ENCODE data around the gene HTR3E. TPM values are rescaled to one million over a fixed set of nuclear protein-coding genes. Genes with fewer than 3 reads are reported as not detected.
"Not testable (repeated sequence)": the region's sequence is repeated elsewhere in the genome, so short reads cannot be mapped to it uniquely, and the experiment has no call there.

The HTR3E gene
- total RNA-seq, 2 experiments from 2014 or later: not detected

- CTCF ChIA-PET: no interaction called here
- H3K36me3 Mint-ChIP-seq (ENCODE audit: low read depth): no peaks in the 10 kb centered on the region
- H3K27ac Mint-ChIP-seq: no peak overlapping the region
Measured at GRCh38 chr3:184078851-184079250, 18.0 kb upstream of the HTR3E start.

GRCh38 chr3:184081116-184081830 is 15.6 kb upstream of the HTR3E start:
- CTCF ChIA-PET: no interaction called here

More at GRCh38 chr3:184078851-184079250, 18.0 kb upstream of the HTR3E start:
- intact Hi-C loops (cut with micrococcal nuclease): no loop called here
- Mint-ChIP-seq H3K27me3 (ENCODE audit: low read depth) (no peaks in the 10 kb centered on the region), H3K4me1 (ENCODE audit: low read depth) (no peaks in the 10 kb centered on the region), H3K4me3 (no peak overlapping the region), H3K9me3 (no peaks in the 10 kb centered on the region)
- no peak for DNase-seq

GRCh38 chr3:184082034-184082433 is 14.8 kb upstream of the HTR3E start:
- Mint-ChIP-seq H3K4me3 (no peak overlapping the region), H3K27me3 (ENCODE audit: low read depth) (no peaks in the 10 kb centered on the region), H3K27ac (no peak overlapping the region), H3K4me1 (ENCODE audit: low read depth) (peaks cover 7% of the 10 kb centered on the region), H3K36me3 (ENCODE audit: low read depth) (no peaks in the 10 kb centered on the region), H3K9me3 (peaks cover 7% of the 10 kb centered on the region)
- DNase-seq: no peak
- intact Hi-C loops (cut with micrococcal nuclease): loop anchor here (5.0 kb wide), 1 partner anchor 40 kb away; no protein-coding TSS in a partner anchor
- CTCF ChIA-PET: no interaction called here

More at GRCh38 chr3:184081116-184081830, 15.6 kb upstream of the HTR3E start:
- Mint-ChIP-seq H3K36me3 (ENCODE audit: low read depth) (no peaks in the 10 kb centered on the region), H3K4me1 (ENCODE audit: low read depth) (peaks cover 7% of the 10 kb centered on the region), H3K9me3 (peaks cover 7% of the 10 kb centered on the region), H3K27me3 (ENCODE audit: low read depth) (no peaks in the 10 kb centered on the region), H3K27ac (no peak overlapping the region), H3K4me3 (no peak overlapping the region)
- intact Hi-C loops (cut with micrococcal nuclease): loop anchor here (5.0 kb wide), 1 partner anchor 39 kb away; no protein-coding TSS in a partner anchor
- DNase-seq: no peak

- H3K27ac Mint-ChIP-seq: no peak overlapping the region
- DNase-seq: no peak
- H3K4me1 Mint-ChIP-seq (ENCODE audit: low read depth): peaks cover 7% of the 10 kb centered on the region
- intact Hi-C loops (cut with micrococcal nuclease): loop anchor here (5.0 kb wide), 1 partner anchor 40 kb away; no protein-coding TSS in a partner anchor
- CTCF ChIA-PET: no interaction called here
- no peaks in the 10 kb centered on the region for H3K27me3 Mint-ChIP-seq (ENCODE audit: low read depth)
- H3K4me3 Mint-ChIP-seq: no peak overlapping the region
- H3K36me3 Mint-ChIP-seq (ENCODE audit: low read depth): no peaks in the 10 kb centered on the region
- H3K9me3 Mint-ChIP-seq: peaks cover 7% of the 10 kb centered on the region
Measured at GRCh38 chr3:184082465-184082864, 14.4 kb upstream of the HTR3E start.

- Mint-ChIP-seq H3K27ac (peak overlapping the region; percentile 33), H3K9me3 (peaks cover 7% of the 10 kb centered on the region), H3K4me3 (no peak overlapping the region), H3K27me3 (ENCODE audit: low read depth) (no peaks in the 10 kb centered on the region), H3K36me3 (ENCODE audit: low read depth) (no peaks in the 10 kb centered on the region), H3K4me1 (ENCODE audit: low read depth) (peaks cover 7% of the 10 kb centered on the region)
- CTCF ChIA-PET: no interaction called here
- DNase-seq: no peak
- intact Hi-C loops (cut with micrococcal nuclease): no loop called here
Measured at GRCh38 chr3:184085389-184085852, 11.4 kb upstream of the HTR3E start.

DNA sequence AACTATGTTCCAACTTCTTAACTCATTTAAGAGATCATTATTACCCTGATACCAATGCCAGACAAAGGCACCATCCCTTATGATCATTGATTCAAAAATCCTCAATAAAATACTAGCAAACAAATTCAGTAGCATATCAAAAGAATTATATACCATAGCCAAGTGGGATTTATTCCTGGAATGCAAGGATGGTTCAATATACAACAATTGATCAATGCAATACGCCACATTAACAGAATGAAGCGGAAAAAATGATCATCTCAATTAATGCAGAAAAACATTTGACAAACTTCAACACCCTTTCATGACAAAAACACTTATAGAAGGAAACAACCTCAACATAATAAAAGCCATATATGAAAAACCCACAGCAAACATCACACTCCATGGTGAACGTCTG is 4.7 kb upstream of the HTR3E start:
- no peak for DNase-seq
- H3K4me3 Mint-ChIP-seq: no peak overlapping the region
- intact Hi-C loops (cut with micrococcal nuclease): no loop called here

GRCh38 chr3:184097556-184097955 is 692 bp downstream of the HTR3E start:
- intact Hi-C loops (cut with micrococcal nuclease): no loop called here
- Mint-ChIP-seq H3K9me3 (peaks cover 3% of the 10 kb centered on the region), H3K27ac (no peak overlapping the region), H3K4me1 (ENCODE audit: low read depth) (no peaks in the 10 kb centered on the region), H3K27me3 (ENCODE audit: low read depth) (no peaks in the 10 kb centered on the region), H3K4me3 (no peak overlapping the region), H3K36me3 (ENCODE audit: low read depth) (no peaks in the 10 kb centered on the region)
- CTCF ChIA-PET: no interaction called here
- no peak for DNase-seq

More for the DNA sequence above, 4.7 kb upstream of the HTR3E start:
- Mint-ChIP-seq H3K9me3 (peaks cover 14% of the 10 kb centered on the region), H3K27ac (no peak overlapping the region), H3K4me1 (ENCODE audit: low read depth) (no peaks in the 10 kb centered on the region), H3K27me3 (ENCODE audit: low read depth) (peaks cover 3% of the 10 kb centered on the region), H3K36me3 (ENCODE audit: low read depth) (peaks cover 3% of the 10 kb centered on the region)
- CTCF ChIA-PET: no interaction called here

GRCh38 chr3:184099806-184100686 is 3.2 kb downstream of the HTR3E start:
- no peaks in the 10 kb centered on the region for H3K4me1 Mint-ChIP-seq (ENCODE audit: low read depth)
- H3K27ac Mint-ChIP-seq: no peak overlapping the region
- no peaks in the 10 kb centered on the region for H3K27me3 Mint-ChIP-seq (ENCODE audit: low read depth)
- no peak for DNase-seq
- H3K4me3 Mint-ChIP-seq: no peak overlapping the region
- H3K36me3 Mint-ChIP-seq (ENCODE audit: low read depth): no peaks in the 10 kb centered on the region
- CTCF ChIA-PET: no interaction called here
- intact Hi-C loops (cut with micrococcal nuclease): no loop called here
- no peaks in the 10 kb centered on the region for H3K9me3 Mint-ChIP-seq

DNA sequence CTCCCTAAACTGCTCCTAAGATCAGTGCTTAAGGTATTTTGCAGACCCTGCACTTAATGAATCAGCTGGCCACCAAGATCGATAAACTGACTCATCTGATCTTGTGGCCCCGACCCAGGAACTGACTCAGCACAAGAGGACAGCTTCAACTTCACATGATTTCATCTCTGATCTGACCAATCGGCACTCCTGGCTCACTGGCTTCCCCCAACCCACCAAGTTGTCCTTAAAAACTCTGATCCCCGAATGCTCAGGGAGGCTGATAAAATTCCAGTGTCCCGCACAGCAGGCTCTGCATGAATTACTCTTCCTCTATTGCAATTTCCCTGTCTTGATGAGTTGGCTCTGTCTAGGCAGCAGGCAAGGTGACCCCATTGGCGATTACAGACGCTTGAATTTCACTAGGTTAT is 13.5 kb downstream of the HTR3E start:
- CTCF ChIA-PET: no interaction called here
- intact Hi-C loops (cut with micrococcal nuclease): no loop called here
- Mint-ChIP-seq H3K36me3 (ENCODE audit: low read depth) (no peaks in the 10 kb centered on the region), H3K9me3 (no peaks in the 10 kb centered on the region), H3K27me3 (ENCODE audit: low read depth) (no peaks in the 10 kb centered on the region), H3K27ac (no peak overlapping the region), H3K4me1 (ENCODE audit: low read depth) (no peaks in the 10 kb centered on the region), H3K4me3 (no peak overlapping the region)
- no peak for DNase-seq

DNA sequence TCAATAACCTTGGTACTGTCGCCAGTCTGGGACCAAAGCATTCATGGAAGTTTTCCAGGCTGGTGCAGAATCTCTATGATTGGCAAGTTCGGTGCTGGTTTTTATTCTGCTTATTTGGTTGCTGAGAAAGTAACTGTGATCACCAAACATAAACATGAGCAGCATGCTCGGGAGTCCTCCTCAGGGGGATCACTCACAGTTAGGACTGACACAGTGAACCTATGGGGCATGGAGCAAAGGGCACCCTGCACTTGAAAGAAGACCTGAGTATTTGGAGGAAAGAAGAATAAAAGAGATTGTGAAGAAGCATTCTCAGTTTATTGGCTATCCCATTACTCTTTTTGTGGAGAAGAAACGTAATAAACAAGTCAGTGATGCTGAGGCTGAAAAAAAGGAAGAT is 19.2 kb downstream of the HTR3E start:
- intact Hi-C loops (cut with micrococcal nuclease): no loop called here
- Mint-ChIP-seq H3K4me3 (no peak overlapping the region), H3K27ac (no peak overlapping the region), H3K9me3 (no peaks in the 10 kb centered on the region), H3K27me3 (ENCODE audit: low read depth) (no peaks in the 10 kb centered on the region), H3K36me3 (ENCODE audit: low read depth) (no peaks in the 10 kb centered on the region), H3K4me1 (ENCODE audit: low read depth) (no peaks in the 10 kb centered on the region)
- no peak for DNase-seq
- CTCF ChIA-PET: interaction anchor here (1.4 kb wide), 1 partner anchor 58 kb away, joined by 3 read pairs; the partner anchor contains the start of gene AP2M1

DNA sequence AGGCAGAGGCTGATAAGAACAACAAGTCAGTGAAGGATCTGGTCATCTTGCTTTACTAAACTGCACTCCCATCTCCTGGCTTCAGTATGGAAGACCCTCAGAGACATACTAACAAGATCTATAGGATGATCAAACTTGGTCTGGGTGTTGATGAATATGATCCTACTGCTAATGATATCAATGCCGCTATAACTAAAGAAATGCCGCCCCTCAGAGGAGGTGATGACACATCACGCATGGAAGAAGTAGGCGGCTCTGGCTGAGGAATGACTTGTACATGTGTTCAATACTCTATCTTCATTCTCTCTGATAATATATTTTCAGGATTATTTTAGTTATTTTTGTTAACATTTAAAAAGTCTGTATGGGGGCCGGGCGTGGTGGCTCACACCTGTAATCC is 20.8 kb downstream of the HTR3E start:
- CTCF ChIA-PET: interaction anchor here (0.6 kb wide), 1 partner anchor 81 kb away, joined by 3 read pairs; no protein-coding TSS in a partner anchor
- intact Hi-C loops (cut with micrococcal nuclease): no loop called here
- no peaks in the 10 kb centered on the region for H3K36me3 Mint-ChIP-seq (ENCODE audit: low read depth)
- no peaks in the 10 kb centered on the region for H3K27me3 Mint-ChIP-seq (ENCODE audit: low read depth)
- H3K4me1 Mint-ChIP-seq (ENCODE audit: low read depth): no peaks in the 10 kb centered on the region
- no peak overlapping the region for H3K4me3 Mint-ChIP-seq
- DNase-seq: no peak
- no peak overlapping the region for H3K27ac Mint-ChIP-seq
- no peaks in the 10 kb centered on the region for H3K9me3 Mint-ChIP-seq

GRCh38 chr3:184121031-184121430 is 24.2 kb downstream of the HTR3E start:
- H3K27ac Mint-ChIP-seq; intact Hi-C loops (cut with micrococcal nuclease); DNase-seq; H3K27me3 Mint-ChIP-seq (ENCODE audit: low read depth); H3K4me1 Mint-ChIP-seq (ENCODE audit: low read depth); H3K9me3 Mint-ChIP-seq; H3K36me3 Mint-ChIP-seq (ENCODE audit: low read depth); CTCF ChIA-PET; H3K4me3 Mint-ChIP-seq: not testable (repeated sequence)

Measured in activated naive CD4-positive, alpha-beta T cell treated with anti-CD3 and anti-CD28 coated beads for 36 hours (primary cell).